Activated T-cell treated with anti-CD3 and anti-CD28 coated beads for 48 hours (primary cell): ENCODE measurements around the gene NELL1.

ENCODE experiments used
- DNase-seq: peaks from one replicate; pipeline ENCODE4 v3.0.0-alpha.2; 2020; ENCODE audit warnings: low read depth

Gene NELL1

GRCh38 chr11:21566521-21567117, 897.2 kb downstream of the NELL1 start:
- no peak for DNase-seq

- DNase-seq, result no peak
Observed at GRCh38 chr11:21567645-21568290, 898.4 kb downstream of the NELL1 start.

- no peak for DNase-seq
Observed at GRCh38 chr11:21572210-21572609, 902.8 kb downstream of the NELL1 start.

- no peak for DNase-seq
Observed at GRCh38 chr11:21582791-21583190, 913.4 kb downstream of the NELL1 start.

- no peak for DNase-seq
Observed at GRCh38 chr11:21588754-21589153, 919.4 kb downstream of the NELL1 start.

GRCh38 chr11:21602699-21603098, 933.3 kb downstream of the NELL1 start:
- no peak for DNase-seq

GRCh38 chr11:21603886-21604285, 934.5 kb downstream of the NELL1 start:
- DNase-seq, result no peak

GRCh38 chr11:21604564-21604963, 935.2 kb downstream of the NELL1 start:
- DNase-seq, result no peak

- no peak for DNase-seq
Observed at GRCh38 chr11:21612326-21612725, 942.9 kb downstream of the NELL1 start.

GRCh38 chr11:21614961-21615360, 945.6 kb downstream of the NELL1 start:
- DNase-seq, result no peak

- no peak for DNase-seq
Observed at GRCh38 chr11:21615955-21616371, 946.6 kb downstream of the NELL1 start.

GRCh38 chr11:21622566-21622965, 953.2 kb downstream of the NELL1 start:
- no peak for DNase-seq

- no peak for DNase-seq
Observed at GRCh38 chr11:21622995-21623394, 953.6 kb downstream of the NELL1 start.
